ENCODE results near the gene CTF1. TPM values are rescaled to one million over a fixed set of nuclear protein-coding genes. Genes with fewer than 3 reads are reported as not detected.

CTF1 gene
- total RNA-seq, 1 donor from 2014 or later: 0.26 TPM

- FAIRE-seq: no peak
- TF ChIP-seq CTCF (IDR thresholded peaks at IDR 0.05; ENCODE audit: insufficient read depth, low read length, severe bottlenecking): no peak
- Histone ChIP-seq H3K27me3 (ENCODE audit: control insufficient read depth, insufficient read depth, low read length) (no peaks in the 10 kb centered on the region), H3K36me3 (ENCODE audit: control insufficient read depth, insufficient read depth, low read length) (peaks cover 6% of the 10 kb centered on the region), H3K4me3 (ENCODE audit: low read depth, low read length) (no peak overlapping the region)
- DNase-seq (ENCODE audit: low read depth): no peak
Observed at GRCh38 chr16:30951750-30952149, 55.3 kb downstream of the CTF1 start.

GRCh38 chr16:30953111-30953510, 56.7 kb downstream of the CTF1 start:
- no peak for FAIRE-seq

More at GRCh38 chr16:30953111-30953510, 56.7 kb downstream of the CTF1 start:
- DNase-seq (ENCODE audit: low read depth): no peak
- peaks cover 6% of the 10 kb centered on the region for H3K36me3 ChIP-seq (ENCODE audit: control insufficient read depth, insufficient read depth, low read length)
- H3K27me3 ChIP-seq (ENCODE audit: control insufficient read depth, insufficient read depth, low read length): no peaks in the 10 kb centered on the region
- H3K4me3 ChIP-seq (ENCODE audit: low read depth, low read length): no peak overlapping the region
- TF ChIP-seq CTCF (IDR thresholded peaks at IDR 0.05; ENCODE audit: insufficient read depth, low read length, severe bottlenecking): no peak

Other genes starting within 250 kb of the CTF1 start
- gene PRR14, start 245.7 kb upstream of the CTF1 start, total RNA-seq: 2.6 and 7.8 TPM in 2 replicates
- gene FBRS, start 238.2 kb upstream of the CTF1 start, total RNA-seq: 7.9 and 13.8 TPM in 2 replicates
- gene SRCAP, start 197.4 kb upstream of the CTF1 start, total RNA-seq: 10.0 and 13.7 TPM in 2 replicates
- 10.6 and 14.2 TPM in 2 replicates for gene PHKG2, start 148.2 kb upstream of the CTF1 start, total RNA-seq
- 0.26 and 1.1 TPM in 2 replicates for gene CFAP119, start 134.6 kb upstream of the CTF1 start, total RNA-seq
- gene RNF40, start 134.3 kb upstream of the CTF1 start, total RNA-seq: 38.7 and 44.5 TPM in 2 replicates
- gene ZNF629, start 109.4 kb upstream of the CTF1 start, total RNA-seq: 4.2 and 5.0 TPM in 2 replicates
- 24.7 and 50.1 TPM in 2 replicates for gene BCL7C, start 2.5 kb upstream of the CTF1 start, total RNA-seq
- gene FBXL19, start 27.0 kb downstream of the CTF1 start, total RNA-seq: 7.9 and 10.0 TPM in 2 replicates
- gene ORAI3, start 52.5 kb downstream of the CTF1 start, total RNA-seq: 16.6 and 17.5 TPM in 2 replicates
- gene SETD1A, start 61.1 kb downstream of the CTF1 start, total RNA-seq: 1.3 TPM in 2 replicates
- gene HSD3B7, start 88.6 kb downstream of the CTF1 start, total RNA-seq: 5.1 and 8.2 TPM in 2 replicates
- under 0.01 TPM in 1 of 2 replicates, not detected in the other for gene STX1B, start 114.0 kb downstream of the CTF1 start, total RNA-seq
- 14.7 and 18.7 TPM in 2 replicates for gene STX4, start 136.9 kb downstream of the CTF1 start, total RNA-seq
- gene ZNF668, start 177.6 kb downstream of the CTF1 start, total RNA-seq: 6.5 and 8.2 TPM in 2 replicates
- gene ZNF646, start 177.8 kb downstream of the CTF1 start, total RNA-seq: 6.3 and 10.0 TPM in 2 replicates
- gene PRSS53, start 192.3 kb downstream of the CTF1 start, total RNA-seq: 0.90 and 1.1 TPM in 2 replicates
- 29.2 and 32.6 TPM in 2 replicates for gene VKORC1, start 198.2 kb downstream of the CTF1 start, total RNA-seq
- 7.4 and 7.9 TPM in 2 replicates for gene BCKDK, start 211.8 kb downstream of the CTF1 start, total RNA-seq
- 34.1 and 54.5 TPM in 2 replicates for gene KAT8, start 221.1 kb downstream of the CTF1 start, total RNA-seq
- 15.0 and 31.0 TPM in 2 replicates for gene PRSS8, start 239.1 kb downstream of the CTF1 start, total RNA-seq

Measured in bronchial epithelial cell (primary cell).